ENCODE data around the gene KAT2B.

DNA sequence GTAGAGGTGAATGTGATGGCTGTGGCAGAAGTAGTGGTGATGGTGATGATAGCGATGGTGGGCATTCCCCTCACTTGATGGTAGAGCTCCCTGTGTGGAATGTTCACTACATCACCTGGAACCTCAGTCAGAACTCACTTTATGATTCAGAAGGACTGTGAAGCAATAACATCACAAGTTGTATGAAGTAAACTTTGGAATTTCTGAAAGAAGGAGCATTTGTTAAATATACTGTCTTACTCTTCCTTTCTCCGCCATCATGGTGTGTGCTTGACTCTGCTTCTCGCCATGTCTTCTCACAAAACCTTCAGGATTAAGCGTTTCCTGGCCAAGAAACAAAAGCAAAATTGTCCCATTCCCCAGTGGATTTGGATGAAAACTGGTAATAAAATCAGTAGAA, 28.1 kb upstream of the KAT2B start, which contains the start of gene PP2D1:
- TF ChIP-seq SMARCE1 (IDR thresholded peaks at IDR 0.05; ENCODE audit: borderline replicate concordance) (no peak), GATAD2A (CRISPR knock-in tag; IDR thresholded peaks at IDR 0.05) (no peak), ZBTB7B (CRISPR knock-in tag; IDR thresholded peaks at IDR 0.05) (no peak)
- TF ChIP-seq, protein P1, sequence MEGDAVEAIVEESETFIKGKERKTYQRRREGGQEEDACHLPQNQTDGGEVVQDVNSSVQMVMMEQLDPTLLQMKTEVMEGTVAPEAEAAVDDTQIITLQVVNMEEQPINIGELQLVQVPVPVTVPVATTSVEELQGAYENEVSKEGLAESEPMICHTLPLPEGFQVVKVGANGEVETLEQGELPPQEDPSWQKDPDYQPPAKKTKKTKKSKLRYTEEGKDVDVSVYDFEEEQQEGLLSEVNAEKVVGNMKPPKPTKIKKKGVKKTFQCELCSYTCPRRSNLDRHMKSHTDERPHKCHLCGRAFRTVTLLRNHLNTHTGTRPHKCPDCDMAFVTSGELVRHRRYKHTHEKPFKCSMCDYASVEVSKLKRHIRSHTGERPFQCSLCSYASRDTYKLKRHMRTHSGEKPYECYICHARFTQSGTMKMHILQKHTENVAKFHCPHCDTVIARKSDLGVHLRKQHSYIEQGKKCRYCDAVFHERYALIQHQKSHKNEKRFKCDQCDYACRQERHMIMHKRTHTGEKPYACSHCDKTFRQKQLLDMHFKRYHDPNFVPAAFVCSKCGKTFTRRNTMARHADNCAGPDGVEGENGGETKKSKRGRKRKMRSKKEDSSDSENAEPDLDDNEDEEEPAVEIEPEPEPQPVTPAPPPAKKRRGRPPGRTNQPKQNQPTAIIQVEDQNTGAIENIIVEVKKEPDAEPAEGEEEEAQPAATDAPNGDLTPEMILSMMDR (CRISPR knock-in tag; IDR thresholded peaks at IDR 0.05), result no peak
- TF ChIP-seq, protein P2, sequence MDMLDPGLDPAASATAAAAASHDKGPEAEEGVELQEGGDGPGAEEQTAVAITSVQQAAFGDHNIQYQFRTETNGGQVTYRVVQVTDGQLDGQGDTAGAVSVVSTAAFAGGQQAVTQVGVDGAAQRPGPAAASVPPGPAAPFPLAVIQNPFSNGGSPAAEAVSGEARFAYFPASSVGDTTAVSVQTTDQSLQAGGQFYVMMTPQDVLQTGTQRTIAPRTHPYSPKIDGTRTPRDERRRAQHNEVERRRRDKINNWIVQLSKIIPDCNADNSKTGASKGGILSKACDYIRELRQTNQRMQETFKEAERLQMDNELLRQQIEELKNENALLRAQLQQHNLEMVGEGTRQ (IDR thresholded peaks at IDR 0.05; ENCODE audit: low read depth, low read length), result no peak
- TF ChIP-seq, protein P2 (CRISPR knock-in tag; IDR thresholded peaks at IDR 0.05; ENCODE audit: borderline replicate concordance), result no peak
